HG02885 (cell line): Measurements from ENCODE around the gene UBL5.
"Not testable (repeated sequence)": the region's sequence is repeated elsewhere in the genome, so short reads cannot be mapped to it uniquely, and the experiment has no call there.

Experiments used
- ATAC-seq: cut with Tn5 transposase; IDR thresholded peaks from one replicate; pipeline ENCODE4 v1.9.1; 2021; ENCODE audit warnings: mild to moderate bottlenecking; ENCODE audit not compliant: unreplicated experiment, poor library complexity

Gene UBL5

GRCh38 chr19:9827289-9828238 lies at the start of gene UBL5:
Gene UBL5 (plus strand): TSS chr19:9827918. CDS start chr19:9828338, 420 bp downstream.
- peak; percentile 94 for ATAC-seq

GRCh38 chr19:9782338-9782737 lies 45.4 kb upstream of the UBL5 start:
- ATAC-seq = no peak

GRCh38 chr19:9784163-9784496 lies 43.6 kb upstream of the UBL5 start:
- ATAC-seq = not testable (repeated sequence)

GRCh38 chr19:9785367-9786331 lies 42.1 kb upstream of the UBL5 start:
- peak; percentile 79 for ATAC-seq

GRCh38 chr19:9786342-9786741 lies 41.4 kb upstream of the UBL5 start:
- no peak for ATAC-seq

- no peak for ATAC-seq
Measured at GRCh38 chr19:9786819-9787218, 40.9 kb upstream of the UBL5 start.

- not testable (repeated sequence) for ATAC-seq
Measured at GRCh38 chr19:9788604-9789003, 39.1 kb upstream of the UBL5 start.

GRCh38 chr19:9789066-9789465 lies 38.7 kb upstream of the UBL5 start:
- no peak for ATAC-seq

GRCh38 chr19:9789579-9789978 lies 38.1 kb upstream of the UBL5 start:
- ATAC-seq = not testable (repeated sequence)

GRCh38 chr19:9791073-9791367 lies 36.7 kb upstream of the UBL5 start:
- not testable (repeated sequence) for ATAC-seq

GRCh38 chr19:9791552-9792205 lies 36.0 kb upstream of the UBL5 start:
- ATAC-seq = peak; percentile 49

GRCh38 chr19:9792206-9793070 lies 35.3 kb upstream of the UBL5 start:
- peak; percentile 54 for ATAC-seq

- ATAC-seq = peak; percentile 8
Measured at GRCh38 chr19:9793071-9793591, 34.6 kb upstream of the UBL5 start.

GRCh38 chr19:9796113-9796773 lies 31.5 kb upstream of the UBL5 start:
- ATAC-seq = no peak

- no peak for ATAC-seq
Measured at GRCh38 chr19:9797871-9798270, 29.8 kb upstream of the UBL5 start.

GRCh38 chr19:9799162-9799561 lies 28.6 kb upstream of the UBL5 start:
- no peak for ATAC-seq

- ATAC-seq = no peak
Measured at GRCh38 chr19:9801976-9802375, 25.7 kb upstream of the UBL5 start.

- ATAC-seq = no peak
Measured at GRCh38 chr19:9806803-9807202, 20.9 kb upstream of the UBL5 start.
